GM06990 (cell line): Measurements from ENCODE around the gene MT1B.

Experiments
- DNase-seq: peaks from one replicate; pipeline ENCODE4 v3.0.0-alpha.2; 2011; ENCODE audit not compliant: insufficient read length; ENCODE audit errors: extremely low read depth
- H3K27me3 ChIP-seq: replicated peaks from 2 replicates; pipeline ENCODE4 v1.6.0; 2011; ENCODE audit warnings: low read length; ENCODE audit not compliant: control insufficient read depth, insufficient read depth
- H3K36me3 ChIP-seq: 2 replicates; pipeline ENCODE4 v1.5.1; 2011; ENCODE audit warnings: low read length; ENCODE audit not compliant: control insufficient read depth, insufficient read depth
- H3K4me3 ChIP-seq: replicated peaks from 2 replicates; pipeline ENCODE4 v1.5.1; 2011; ENCODE audit warnings: low read depth, mild to moderate bottlenecking, control low read depth, low read length
- CTCF ChIP-seq: IDR thresholded peaks from 2 replicates; pipeline ENCODE4 v1.5.1; 2011; ENCODE audit warnings: low read length, control low read depth, mild to moderate bottlenecking, inconsistent platforms; ENCODE audit not compliant: insufficient read depth, poor library complexity, severe bottlenecking

Gene MT1B

GRCh38 chr16:56689171-56689570, 37.5 kb downstream of the MT1B start:
- Histone ChIP-seq H3K4me3 (no peak overlapping the region), H3K27me3 (no peaks in the 10 kb centered on the region; the same call in none of the 2 replicates), H3K36me3 (no peaks in the 10 kb centered on the region)
- TF ChIP-seq CTCF, result no peak
- no peak for DNase-seq

- Histone ChIP-seq H3K4me3 (no peak overlapping the region), H3K36me3 (no peaks in the 10 kb centered on the region), H3K27me3 (no peaks in the 10 kb centered on the region; the same call in none of the 2 replicates)
- no peak for DNase-seq
- no peak for TF ChIP-seq CTCF
Observed at GRCh38 chr16:56690420-56691122, 38.9 kb downstream of the MT1B start.

DNA sequence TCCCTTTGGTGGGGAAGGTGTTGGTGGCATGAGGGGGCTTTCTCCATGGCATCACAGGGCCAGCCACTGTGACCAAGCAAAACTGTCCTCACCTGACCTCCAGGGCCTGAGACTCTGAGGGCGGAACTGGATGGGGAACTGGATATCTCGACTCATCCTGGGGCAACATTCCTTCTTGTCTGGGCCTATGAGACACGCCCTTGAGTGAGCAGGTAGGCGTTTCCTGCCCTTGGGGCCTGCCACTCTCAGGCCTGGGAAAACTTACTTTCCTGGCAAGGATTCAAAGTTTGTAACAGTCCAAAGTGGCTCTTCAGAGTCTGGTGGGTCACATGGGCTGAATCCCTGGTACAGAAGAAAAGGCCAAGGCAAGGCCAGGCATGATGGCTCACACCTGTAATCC, 40.2 kb downstream of the MT1B start:
- no peak for DNase-seq
- no peak for TF ChIP-seq CTCF
- no peaks in the 10 kb centered on the region; the same call in none of the 2 replicates for H3K27me3 ChIP-seq

GRCh38 chr16:56695246-56695645, 43.6 kb downstream of the MT1B start:
- Histone ChIP-seq H3K27me3 (no peaks in the 10 kb centered on the region; the same call in 1 of the 2 replicates), H3K4me3 (no peak overlapping the region), H3K36me3 (no peaks in the 10 kb centered on the region)
- no peak for TF ChIP-seq CTCF
- no peak for DNase-seq

More for the DNA sequence above, 40.2 kb downstream of the MT1B start:
- Histone ChIP-seq H3K4me3 (no peak overlapping the region), H3K36me3 (no peaks in the 10 kb centered on the region)

DNA sequence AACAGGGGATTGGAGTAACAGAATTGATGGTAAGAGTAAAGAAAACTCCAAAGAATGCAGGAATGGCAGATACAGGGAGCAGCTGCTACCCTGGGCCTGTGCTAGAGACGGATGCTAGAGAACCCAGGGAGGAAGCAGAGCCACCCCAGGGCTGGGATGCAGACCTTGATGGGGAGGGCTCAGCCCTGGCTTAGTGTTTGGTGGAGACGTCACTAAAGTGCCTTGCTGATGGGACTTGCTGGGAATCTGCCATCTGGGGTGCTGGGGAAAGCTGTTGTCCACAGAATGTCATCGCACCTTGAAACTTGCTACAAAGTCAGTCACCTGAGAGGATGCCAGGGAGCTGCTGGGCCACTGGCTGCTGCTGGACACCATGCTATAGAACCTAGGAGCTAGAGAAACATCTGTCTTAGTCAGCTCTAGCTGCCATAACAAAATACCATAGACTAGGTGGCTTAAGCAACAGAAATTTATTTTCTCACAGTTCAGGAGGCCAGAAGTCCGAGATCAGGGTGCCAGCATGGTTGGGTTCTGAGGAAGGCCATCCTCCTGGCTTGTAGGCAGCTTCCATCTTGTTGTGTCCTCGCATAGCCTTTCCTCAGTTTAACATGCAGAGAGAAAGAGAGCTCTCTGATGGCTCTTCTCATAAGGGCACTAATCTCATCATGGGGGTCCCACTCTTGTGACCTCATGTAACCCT, 45.9 kb downstream of the MT1B start:
- no peaks in the 10 kb centered on the region; the same call in 1 of the 2 replicates for H3K27me3 ChIP-seq
- no peaks in the 10 kb centered on the region for H3K36me3 ChIP-seq
- no peak for DNase-seq
- no peak for TF ChIP-seq CTCF
- H3K4me3 ChIP-seq, result no peak overlapping the region
